ENCODE data around the gene MROH8. TPM values are rescaled to one million over a fixed set of nuclear protein-coding genes. Genes with fewer than 3 reads are reported as not detected.

The MROH8 gene
- 0.60 TPM for polyA plus RNA-seq (2013, experiment 1 of 2)
- 0.95 TPM for polyA plus RNA-seq (2013, experiment 2 of 2)

DNA sequence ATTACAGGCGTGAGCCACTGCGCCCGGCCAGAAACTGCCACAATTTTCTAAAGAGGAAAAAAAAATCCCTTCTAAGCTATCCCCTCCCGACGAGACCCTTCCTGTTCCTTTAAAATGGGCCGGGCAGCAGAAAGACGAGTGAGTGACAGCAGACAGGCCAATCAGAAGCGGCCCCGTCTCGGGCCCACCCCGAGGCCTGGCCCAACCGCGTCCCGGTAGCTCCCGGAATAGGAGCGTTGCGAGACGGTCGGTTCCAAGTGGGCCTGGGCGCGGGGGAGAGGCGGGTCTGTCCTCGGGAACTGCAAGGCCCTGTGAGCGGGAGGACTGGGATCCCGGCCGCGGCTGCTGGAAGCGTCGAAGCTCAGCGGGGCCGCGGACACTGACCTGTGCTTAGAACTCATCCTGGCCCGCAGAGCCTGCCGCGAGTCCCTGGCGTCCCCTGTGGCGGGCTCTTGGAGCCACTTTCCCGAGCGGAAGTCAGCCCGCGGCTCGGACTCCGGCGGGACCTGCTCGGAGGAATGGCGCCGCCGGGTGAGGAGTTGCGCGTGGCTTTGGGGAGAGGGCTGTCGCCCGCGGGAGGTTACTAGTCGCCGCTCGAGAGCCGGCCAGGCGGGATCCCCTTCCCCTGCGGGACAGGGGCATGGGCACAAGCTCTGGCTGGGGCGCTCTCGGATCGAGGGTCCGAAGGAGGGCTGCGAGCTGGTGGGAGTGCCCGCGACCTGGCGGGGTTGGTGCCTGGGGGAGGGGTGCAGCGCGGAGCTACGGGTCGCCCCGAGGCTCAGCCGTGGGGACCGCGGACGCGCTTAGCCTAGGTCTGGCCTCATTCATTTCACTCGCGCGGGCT is at the start of gene MROH8, which contains the start of gene RPN2:
TSS of gene MROH8 (minus strand) at position 710 of the 844 bp plus-strand sequence.
TSS of gene RPN2 (plus strand) at position 492 of the 844 bp plus-strand sequence. CDS start at position 519, 27 bp downstream.
- H3K4me1 ChIP-seq (ENCODE audit: insufficient read depth, low read length) = peaks cover 6% of the 10 kb centered on the region; the same call in 1 of the 2 replicates
- under 1% methylated on average over 80 of the region's 80 CpGs for WGBS
- peak within 1 kb of the TSS; percentile 79 for H3K4me3 ChIP-seq (ENCODE audit: low read length)
- H3K27me3 ChIP-seq (ENCODE audit: insufficient read depth, low read length) = no peaks in the 10 kb centered on the region
- H3K36me3 ChIP-seq (ENCODE audit: insufficient read depth, low read length) = peaks cover 12% of the 10 kb centered on the region
- peak within 1 kb of the TSS; percentile 96 for H3K27ac ChIP-seq (ENCODE audit: low read depth, low read length)
- H3K9ac ChIP-seq (ENCODE audit: low read depth, low read length) = peak within 1 kb of the TSS; percentile 99
- H3K9me3 ChIP-seq (ENCODE audit: insufficient read depth, low read depth, low read length) = no peaks in the 10 kb centered on the region

DNA sequence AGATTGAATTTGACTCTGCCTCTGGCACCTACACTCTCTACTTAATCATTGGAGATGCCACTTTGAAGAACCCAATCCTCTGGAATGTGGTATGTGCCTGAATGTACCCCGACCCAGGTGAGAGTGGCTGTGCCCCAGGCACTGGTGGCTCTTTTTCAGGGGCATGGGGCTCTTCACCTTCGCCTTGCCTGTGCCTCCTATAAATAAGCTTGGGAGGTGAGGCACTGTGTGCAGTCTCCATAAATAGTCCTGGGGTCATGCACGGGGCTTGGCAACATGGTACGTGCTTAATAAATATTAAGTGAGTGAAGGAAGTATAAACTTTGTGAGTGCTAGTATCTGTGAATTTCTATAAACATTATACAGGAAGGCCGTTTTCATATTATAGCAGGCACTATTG is 49.3 kb upstream of the MROH8 start:
- Histone ChIP-seq H3K9me3 (ENCODE audit: insufficient read depth, low read depth, low read length) (no peaks in the 10 kb centered on the region), H3K27me3 (ENCODE audit: insufficient read depth, low read length) (no peaks in the 10 kb centered on the region), H3K4me1 (ENCODE audit: insufficient read depth, low read length) (peaks cover 39% of the 10 kb centered on the region), H3K27ac (ENCODE audit: low read depth, low read length) (peak overlapping the region; percentile 94; the same call in 1 of the 2 replicates), H3K4me3 (ENCODE audit: low read length) (no peak overlapping the region), H3K36me3 (ENCODE audit: insufficient read depth, low read length) (peaks cover 99% of the 10 kb centered on the region), H3K9ac (ENCODE audit: low read depth, low read length) (no peak overlapping the region)
- WGBS = 93% methylated on average over 5 of the region's 5 CpGs

DNA sequence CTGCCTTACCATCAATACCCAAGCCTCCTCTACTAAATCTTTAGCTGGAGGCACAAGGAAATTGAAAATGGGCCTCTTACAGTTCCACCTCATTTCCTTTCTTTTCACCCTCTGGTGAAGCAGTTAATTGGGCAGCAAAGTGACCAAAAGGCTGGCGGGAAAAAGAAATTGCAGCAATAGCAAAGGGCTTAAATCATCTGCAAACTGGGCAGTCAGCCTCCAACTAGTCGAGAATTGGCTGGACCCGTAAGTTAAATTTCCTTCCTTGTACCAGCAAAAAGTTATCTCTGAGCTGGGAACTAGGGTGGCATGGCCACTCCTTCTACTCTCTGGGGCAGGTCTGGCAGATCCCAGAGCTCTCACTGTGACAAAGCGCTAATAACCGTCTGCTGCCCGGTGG is 48.7 kb upstream of the MROH8 start:
- Histone ChIP-seq H3K9ac (ENCODE audit: low read depth, low read length) (no peak overlapping the region), H3K4me1 (ENCODE audit: insufficient read depth, low read length) (peaks cover 41% of the 10 kb centered on the region), H3K27ac (ENCODE audit: low read depth, low read length) (peak overlapping the region; percentile 94; the same call in 1 of the 2 replicates), H3K9me3 (ENCODE audit: insufficient read depth, low read depth, low read length) (no peaks in the 10 kb centered on the region), H3K27me3 (ENCODE audit: insufficient read depth, low read length) (no peaks in the 10 kb centered on the region), H3K4me3 (ENCODE audit: low read length) (no peak overlapping the region), H3K36me3 (ENCODE audit: insufficient read depth, low read length) (peaks cover 99% of the 10 kb centered on the region)
- WGBS = 93% methylated on average over 6 of the region's 6 CpGs

DNA sequence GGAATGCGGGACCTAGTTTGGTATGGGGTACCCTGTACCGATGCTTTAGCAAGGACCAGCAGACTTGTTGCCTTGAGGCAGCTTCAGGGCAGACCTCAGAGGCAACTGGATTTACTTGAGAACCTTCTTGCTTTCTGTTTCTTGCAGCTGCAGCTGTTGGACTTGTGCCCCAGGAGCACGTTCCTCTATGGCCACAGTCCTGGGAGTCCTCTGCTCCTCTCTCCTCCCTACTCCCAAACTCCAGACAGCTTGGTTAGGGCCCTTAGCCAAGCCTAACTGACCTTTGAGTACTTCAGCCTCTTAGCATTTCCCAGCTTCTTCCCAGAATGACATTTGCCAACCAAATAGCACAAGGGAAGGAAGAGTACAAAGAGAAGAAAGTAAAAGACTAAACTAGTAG is 47.5 kb upstream of the MROH8 start:
- H3K9me3 ChIP-seq (ENCODE audit: insufficient read depth, low read depth, low read length) = no peaks in the 10 kb centered on the region
- H3K4me3 ChIP-seq (ENCODE audit: low read length) = no peak overlapping the region
- no peak overlapping the region for H3K9ac ChIP-seq (ENCODE audit: low read depth, low read length)
- peaks cover 96% of the 10 kb centered on the region for H3K36me3 ChIP-seq (ENCODE audit: insufficient read depth, low read length)
- peaks cover 48% of the 10 kb centered on the region for H3K4me1 ChIP-seq (ENCODE audit: insufficient read depth, low read length)
- 94% methylated on average over 3 of the region's 3 CpGs for WGBS
- no peaks in the 10 kb centered on the region for H3K27me3 ChIP-seq (ENCODE audit: insufficient read depth, low read length)
- no peak overlapping the region for H3K27ac ChIP-seq (ENCODE audit: low read depth, low read length)

DNA sequence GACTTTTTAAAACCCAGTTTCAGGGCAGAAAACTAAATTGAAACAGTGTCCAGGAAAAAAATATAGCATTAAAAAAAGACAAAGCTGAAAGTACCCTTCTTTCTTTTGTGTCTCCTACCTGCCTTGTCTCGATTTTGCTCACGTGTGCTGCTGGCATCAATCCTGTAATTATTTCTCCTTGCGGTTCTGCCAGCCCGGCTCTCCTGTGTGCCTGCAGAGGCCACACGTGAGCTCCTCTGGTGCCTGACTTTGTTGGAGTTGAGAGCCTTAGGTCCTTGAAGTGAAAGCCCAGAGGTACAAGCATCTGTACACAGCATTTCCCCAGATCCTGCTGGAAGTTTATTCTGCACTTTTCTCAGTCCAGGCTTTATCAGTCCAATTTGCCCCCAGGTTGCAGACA is 45.8 kb upstream of the MROH8 start:
- Histone ChIP-seq H3K9ac (ENCODE audit: low read depth, low read length) (no peak overlapping the region), H3K4me3 (ENCODE audit: low read length) (no peak overlapping the region), H3K9me3 (ENCODE audit: insufficient read depth, low read depth, low read length) (no peaks in the 10 kb centered on the region), H3K27me3 (ENCODE audit: insufficient read depth, low read length) (no peaks in the 10 kb centered on the region), H3K27ac (ENCODE audit: low read depth, low read length) (no peak overlapping the region), H3K4me1 (ENCODE audit: insufficient read depth, low read length) (peaks cover 40% of the 10 kb centered on the region), H3K36me3 (ENCODE audit: insufficient read depth, low read length) (peaks cover 87% of the 10 kb centered on the region)
- WGBS = 96% methylated on average over 5 of the region's 5 CpGs

DNA sequence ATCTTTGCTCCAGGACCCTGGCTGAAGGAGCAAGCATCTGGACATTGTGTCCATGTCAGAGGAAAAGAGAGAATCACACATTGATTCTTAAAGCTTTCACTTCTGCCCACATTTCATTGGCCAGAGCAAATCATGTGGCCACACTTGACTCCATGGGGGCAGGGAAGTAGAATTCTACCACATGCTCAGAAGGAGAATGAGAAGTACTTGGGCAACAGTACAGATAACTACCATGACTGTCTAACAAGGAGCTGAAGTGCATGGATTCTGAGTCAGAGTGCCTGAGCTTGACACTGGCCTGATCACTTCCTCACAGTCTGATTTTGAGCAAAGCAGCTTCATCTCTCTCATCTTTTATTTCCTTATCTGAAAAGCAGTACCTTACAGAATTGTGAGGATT is 43.7 kb upstream of the MROH8 start:
- Histone ChIP-seq H3K9me3 (ENCODE audit: insufficient read depth, low read depth, low read length) (no peaks in the 10 kb centered on the region), H3K36me3 (ENCODE audit: insufficient read depth, low read length) (peaks cover 87% of the 10 kb centered on the region), H3K4me1 (ENCODE audit: insufficient read depth, low read length) (peaks cover 20% of the 10 kb centered on the region), H3K27ac (ENCODE audit: low read depth, low read length) (no peak overlapping the region), H3K4me3 (ENCODE audit: low read length) (no peak overlapping the region), H3K27me3 (ENCODE audit: insufficient read depth, low read length) (no peaks in the 10 kb centered on the region), H3K9ac (ENCODE audit: low read depth, low read length) (no peak overlapping the region)

DNA sequence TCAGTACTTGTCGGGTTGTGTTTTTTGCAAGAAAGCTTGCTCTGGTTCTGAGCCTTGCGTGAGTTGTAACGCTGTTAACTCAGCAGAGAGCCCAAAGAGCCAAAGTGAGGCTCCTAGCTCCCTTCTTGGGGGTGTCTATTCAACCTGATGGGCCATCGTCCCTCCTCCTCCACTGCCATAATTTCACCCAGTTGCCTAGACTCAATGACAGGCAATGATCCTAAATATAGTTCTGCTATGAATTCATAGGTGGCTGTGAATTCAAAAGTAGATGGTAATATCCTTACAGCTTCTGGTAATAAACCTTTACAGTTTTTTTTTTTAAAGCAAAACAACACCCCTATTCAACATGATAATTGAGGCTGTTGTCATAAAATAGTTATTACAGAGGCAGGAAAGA is 42.7 kb upstream of the MROH8 start:
- no peaks in the 10 kb centered on the region for H3K9me3 ChIP-seq (ENCODE audit: insufficient read depth, low read depth, low read length)
- H3K27me3 ChIP-seq (ENCODE audit: insufficient read depth, low read length) = no peaks in the 10 kb centered on the region
- no peak overlapping the region for H3K27ac ChIP-seq (ENCODE audit: low read depth, low read length)
- H3K4me1 ChIP-seq (ENCODE audit: insufficient read depth, low read length) = peaks cover 14% of the 10 kb centered on the region; the same call in 1 of the 2 replicates
- WGBS = 98% methylated on average over 4 of the region's 4 CpGs
- H3K9ac ChIP-seq (ENCODE audit: low read depth, low read length) = no peak overlapping the region
- H3K4me3 ChIP-seq (ENCODE audit: low read length) = no peak overlapping the region
- H3K36me3 ChIP-seq (ENCODE audit: insufficient read depth, low read length) = peaks cover 84% of the 10 kb centered on the region

DNA sequence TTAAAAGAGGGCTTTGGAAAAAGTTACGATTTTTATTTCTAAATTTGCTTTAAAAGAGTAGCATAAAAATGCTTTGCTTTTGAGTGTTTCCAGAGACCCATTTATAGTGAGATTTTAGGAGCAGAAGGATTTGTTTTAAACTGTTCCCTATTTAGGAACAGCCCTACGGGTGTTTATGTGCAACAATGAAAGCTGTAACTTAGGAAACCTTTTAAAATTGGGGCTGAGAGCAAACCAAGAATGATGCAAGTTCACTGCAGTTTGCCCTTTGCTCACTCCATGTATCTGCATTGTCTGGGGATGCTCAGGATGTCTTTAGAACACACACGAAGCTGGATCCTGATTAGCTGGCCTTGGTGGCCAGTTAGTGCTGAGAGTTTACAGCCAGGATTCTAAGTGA is 41.4 kb upstream of the MROH8 start:
- no peak overlapping the region for H3K4me3 ChIP-seq (ENCODE audit: low read length)
- peaks cover 9% of the 10 kb centered on the region; the same call in 1 of the 2 replicates for H3K4me1 ChIP-seq (ENCODE audit: insufficient read depth, low read length)
- H3K9ac ChIP-seq (ENCODE audit: low read depth, low read length) = no peak overlapping the region
- H3K27me3 ChIP-seq (ENCODE audit: insufficient read depth, low read length) = no peaks in the 10 kb centered on the region
- H3K9me3 ChIP-seq (ENCODE audit: insufficient read depth, low read depth, low read length) = no peaks in the 10 kb centered on the region
- 93% methylated on average over 3 of the region's 3 CpGs for WGBS
- peaks cover 83% of the 10 kb centered on the region for H3K36me3 ChIP-seq (ENCODE audit: insufficient read depth, low read length)
- no peak overlapping the region for H3K27ac ChIP-seq (ENCODE audit: low read depth, low read length)

DNA sequence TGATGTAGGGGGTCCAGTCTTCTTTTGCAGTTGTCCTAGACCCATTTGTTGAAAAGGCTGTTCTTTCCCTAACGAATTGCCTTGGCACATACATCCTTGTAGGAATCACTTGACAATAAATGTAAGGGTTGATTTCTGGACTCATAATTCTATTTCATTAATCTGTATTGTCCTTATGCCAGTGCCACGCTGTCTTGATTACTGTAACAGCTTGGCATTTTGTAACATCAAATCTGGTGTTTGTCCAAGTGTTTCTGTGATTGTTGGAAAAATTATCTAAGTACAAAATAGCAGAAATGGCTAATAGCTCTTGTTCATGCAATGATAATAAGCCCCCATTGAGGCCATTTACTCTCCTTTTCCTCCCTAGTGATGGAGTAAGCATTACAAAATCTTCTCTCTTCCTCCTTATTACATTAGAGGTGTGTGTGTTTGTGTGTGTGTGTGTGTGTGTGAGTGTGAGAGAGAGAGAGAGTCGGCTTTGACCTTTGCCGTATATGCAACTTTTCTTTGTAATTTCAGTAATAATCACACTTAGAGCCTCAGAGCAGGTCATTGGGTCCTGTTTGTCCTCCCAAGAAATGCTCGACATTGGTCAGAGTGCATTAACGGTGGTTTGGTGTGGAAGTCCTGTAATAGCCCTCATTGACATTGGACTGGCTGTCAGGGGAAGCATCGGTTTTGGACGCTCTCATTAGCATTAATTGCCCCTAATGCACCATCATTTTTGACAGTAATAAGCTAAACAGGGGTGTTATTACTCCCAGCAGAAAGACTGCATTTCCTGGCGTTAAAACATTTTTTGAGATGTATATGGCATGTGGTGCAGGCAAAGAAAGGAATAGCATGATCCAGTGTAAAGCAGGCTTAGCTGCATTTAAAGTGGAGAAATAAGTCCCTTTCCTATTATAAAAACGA is 40.7 kb upstream of the MROH8 start:
- peaks cover 9% of the 10 kb centered on the region; the same call in 1 of the 2 replicates for H3K4me1 ChIP-seq (ENCODE audit: insufficient read depth, low read length)
- no peak overlapping the region for H3K27ac ChIP-seq (ENCODE audit: low read depth, low read length)
- H3K36me3 ChIP-seq (ENCODE audit: insufficient read depth, low read length) = peaks cover 83% of the 10 kb centered on the region
- no peak overlapping the region for H3K4me3 ChIP-seq (ENCODE audit: low read length)
- H3K9me3 ChIP-seq (ENCODE audit: insufficient read depth, low read depth, low read length) = no peaks in the 10 kb centered on the region
- 95% methylated on average over 9 of the region's 10 CpGs for WGBS
- no peak overlapping the region for H3K9ac ChIP-seq (ENCODE audit: low read depth, low read length)
- no peaks in the 10 kb centered on the region for H3K27me3 ChIP-seq (ENCODE audit: insufficient read depth, low read length)

DNA sequence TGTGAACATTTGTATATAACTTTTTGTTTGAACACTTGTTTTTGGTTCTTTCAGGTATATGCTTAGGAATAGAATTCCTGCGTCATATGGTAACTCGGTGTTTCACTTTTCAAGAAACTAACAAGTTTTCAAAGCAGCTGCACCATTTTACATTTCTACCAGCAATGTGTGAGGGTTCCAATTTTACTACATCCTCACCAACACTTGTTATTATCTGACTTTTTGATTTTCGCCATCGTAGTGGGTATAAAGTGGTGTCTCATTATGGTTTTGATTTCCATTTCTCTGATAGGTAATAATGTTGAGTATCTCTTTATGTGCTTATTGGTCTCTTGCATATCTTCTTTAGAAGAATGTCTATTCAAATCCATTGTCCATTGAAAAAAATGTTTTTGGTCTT is 39.6 kb upstream of the MROH8 start:
- WGBS = 68% methylated on average over 4 of the region's 4 CpGs
- no peak overlapping the region for H3K27ac ChIP-seq (ENCODE audit: low read depth, low read length)
- H3K9ac ChIP-seq (ENCODE audit: low read depth, low read length) = no peak overlapping the region
- no peaks in the 10 kb centered on the region for H3K27me3 ChIP-seq (ENCODE audit: insufficient read depth, low read length)
- peaks cover 9% of the 10 kb centered on the region; the same call in 1 of the 2 replicates for H3K4me1 ChIP-seq (ENCODE audit: insufficient read depth, low read length)
- peaks cover 83% of the 10 kb centered on the region for H3K36me3 ChIP-seq (ENCODE audit: insufficient read depth, low read length)
- no peaks in the 10 kb centered on the region for H3K9me3 ChIP-seq (ENCODE audit: insufficient read depth, low read depth, low read length)
- no peak overlapping the region for H3K4me3 ChIP-seq (ENCODE audit: low read length)

DNA sequence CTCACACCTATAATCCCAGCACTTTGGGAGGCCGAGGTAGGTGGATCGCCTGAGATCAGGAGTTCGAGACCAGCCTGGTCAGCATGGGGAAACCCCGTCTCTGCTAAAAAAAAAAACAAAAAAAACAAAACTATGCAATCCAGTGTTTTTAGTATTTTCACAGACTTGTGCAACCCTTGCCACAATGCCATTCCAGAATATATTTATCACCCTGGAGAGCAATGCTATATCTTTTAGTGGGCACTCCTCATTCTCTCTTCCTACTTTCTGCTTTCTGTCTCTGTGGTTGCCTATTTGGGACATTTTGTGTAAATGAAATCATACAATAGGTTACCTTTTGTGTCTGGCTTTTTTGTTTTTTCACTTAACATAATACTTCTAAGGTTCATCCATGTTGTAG is 39.1 kb upstream of the MROH8 start:
- Histone ChIP-seq H3K4me3 (ENCODE audit: low read length) (no peak overlapping the region), H3K4me1 (ENCODE audit: insufficient read depth, low read length) (peaks cover 9% of the 10 kb centered on the region; the same call in 1 of the 2 replicates), H3K27me3 (ENCODE audit: insufficient read depth, low read length) (no peaks in the 10 kb centered on the region), H3K36me3 (ENCODE audit: insufficient read depth, low read length) (peaks cover 83% of the 10 kb centered on the region), H3K9me3 (ENCODE audit: insufficient read depth, low read depth, low read length) (no peaks in the 10 kb centered on the region), H3K9ac (ENCODE audit: low read depth, low read length) (no peak overlapping the region), H3K27ac (ENCODE audit: low read depth, low read length) (no peak overlapping the region)
- WGBS = 99% methylated on average over 4 of the region's 4 CpGs
